Breast epithelium (tissue), 3 donors: Measurements from ENCODE around the gene ATP10B.

Experiments used
- POLR2A ChIP-seq: fragments of 450-650 bp; IDR thresholded peaks from one replicate; pipeline ENCODE4 v1.6.1; 2016; ENCODE audit warnings: antibody characterized with exemption, mild to moderate bottlenecking, moderate library complexity
- TF ChIP-seq, protein P1 (sequence below), 3 donors: fragments of 450-650 bp; IDR thresholded peaks; one replicate each; pipeline ENCODE4 v1.5.1; 2016 to 2017; ENCODE audit warnings: antibody characterized with exemption in 3 of 3, mild to moderate bottlenecking in 3 of 3, moderate library complexity in 3 of 3

DNA sequence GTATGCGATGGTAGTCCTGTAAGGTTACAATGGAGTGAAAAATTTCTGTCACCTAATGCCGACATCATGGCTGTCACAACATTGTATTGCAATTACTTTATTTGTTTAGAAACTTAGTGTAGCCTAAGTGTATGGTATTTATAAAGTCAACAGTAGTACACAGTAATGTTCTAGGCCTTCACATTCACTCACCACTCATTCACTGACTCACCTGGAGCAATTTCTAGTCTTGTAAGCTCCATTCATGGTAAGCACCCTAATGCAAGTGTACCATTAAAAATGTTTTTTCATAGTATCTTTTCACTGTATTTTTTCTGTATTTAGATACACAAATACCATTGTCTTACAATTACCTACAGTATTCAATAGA, 58.5 kb downstream of the ATP10B start:
- TF ChIP-seq, protein P1, sequence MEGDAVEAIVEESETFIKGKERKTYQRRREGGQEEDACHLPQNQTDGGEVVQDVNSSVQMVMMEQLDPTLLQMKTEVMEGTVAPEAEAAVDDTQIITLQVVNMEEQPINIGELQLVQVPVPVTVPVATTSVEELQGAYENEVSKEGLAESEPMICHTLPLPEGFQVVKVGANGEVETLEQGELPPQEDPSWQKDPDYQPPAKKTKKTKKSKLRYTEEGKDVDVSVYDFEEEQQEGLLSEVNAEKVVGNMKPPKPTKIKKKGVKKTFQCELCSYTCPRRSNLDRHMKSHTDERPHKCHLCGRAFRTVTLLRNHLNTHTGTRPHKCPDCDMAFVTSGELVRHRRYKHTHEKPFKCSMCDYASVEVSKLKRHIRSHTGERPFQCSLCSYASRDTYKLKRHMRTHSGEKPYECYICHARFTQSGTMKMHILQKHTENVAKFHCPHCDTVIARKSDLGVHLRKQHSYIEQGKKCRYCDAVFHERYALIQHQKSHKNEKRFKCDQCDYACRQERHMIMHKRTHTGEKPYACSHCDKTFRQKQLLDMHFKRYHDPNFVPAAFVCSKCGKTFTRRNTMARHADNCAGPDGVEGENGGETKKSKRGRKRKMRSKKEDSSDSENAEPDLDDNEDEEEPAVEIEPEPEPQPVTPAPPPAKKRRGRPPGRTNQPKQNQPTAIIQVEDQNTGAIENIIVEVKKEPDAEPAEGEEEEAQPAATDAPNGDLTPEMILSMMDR (IDR thresholded peaks at IDR 0.05): no peak
- TF ChIP-seq POLR2A: no peak
